ENCODE measurements around the gene LPIN3.

- TF ChIP-seq CTCF (IDR thresholded peaks at IDR 0.05) (no peak), POLR2A (IDR thresholded peaks at IDR 0.05) (no peak)
Measured at GRCh38 chr20:41373251-41373783, 32.7 kb downstream of the LPIN3 start.
